ENCODE measurements around the gene DACH1. TPM values are rescaled to one million over a fixed set of nuclear protein-coding genes. Genes with fewer than 3 reads are reported as not detected.
A peak's percentile ranks its signal among the peaks of the same experiment; 100 is the strongest.

DACH1 gene
- total and polyA plus RNA-seq, 2 of the 8 experiments (the other 6 are each of a cell fraction or from before 2014, with no cell fraction given) = 0.12 to 0.67 TPM

GRCh38 chr13:71780546-71780945 lies 86.5 kb downstream of the DACH1 start:
- ChIA-PET CTCF (ENCODE audit: partially characterized antibody) (interaction anchor here (0.6 to 1.5 kb wide), 2 partner anchors 12 to 584 kb away, joined by 3 to 4 read pairs; no protein-coding TSS in a partner anchor), POLR2A (ENCODE audit: partially characterized antibody) (no interaction called here)
- Histone ChIP-seq H4K8ac (ENCODE audit: extremely low read depth, insufficient read depth, low read length) (no peak overlapping the region), H3K4me2 (ENCODE audit: insufficient read depth in 1 of 2, low read depth in 2 of 2, low read length in 2 of 2) (no peak overlapping the region), H3K9me3 (ENCODE audit: insufficient read depth in 2 of 2, low read depth in 1 of 2, low read length in 1 of 2) (no peaks in the 10 kb centered on the region), H3K4me3 (ENCODE audit: extremely low read depth in 1 of 4, insufficient read depth in 2 of 4, low read depth in 3 of 4, low read length in 4 of 4) (no peak overlapping the region), H3K27ac (ENCODE audit: low read depth, low read length) (no peak overlapping the region), H3K4me1 (replicated peaks in 1 of 4; ENCODE audit: control insufficient read depth in 3 of 4, insufficient read depth in 4 of 4, low read length in 3 of 4) (peaks cover 0 to 7% (median 0%) of the 10 kb centered on the region in 4 experiments; a peak in 1 of 7 replicates), H3K9ac (replicated peaks in 1 of 4; ENCODE audit: extremely low read depth in 1 of 4, low read depth in 3 of 4, low read length in 3 of 4) (no peak overlapping the region), H3K79me2 (ENCODE audit: control insufficient read depth in 1 of 2, insufficient read depth in 2 of 2, low read length in 2 of 2) (no peaks in the 10 kb centered on the region), H3K36me3 (ENCODE audit: control insufficient read depth in 2 of 4, insufficient read depth in 4 of 4, low read length in 3 of 4) (no peaks in the 10 kb centered on the region), H2BK120ac (replicated peaks; ENCODE audit: low read depth, low read length) (no peak overlapping the region), H3K18ac (ENCODE audit: extremely low read depth, low read length) (no peak overlapping the region), H3K23me2 (ENCODE audit: low read depth, low read length) (no peaks in the 10 kb centered on the region), H3K23ac (ENCODE audit: insufficient read length) (no peak overlapping the region), H3K56ac (replicated peaks; ENCODE audit: insufficient read length, low read depth, low read length) (no peak overlapping the region), H2AK5ac (ENCODE audit: low read depth, low read length) (no peak overlapping the region), H4K5ac (ENCODE audit: insufficient read length, low read depth, low read length) (no peak overlapping the region), H4K20me1 (replicated peaks in 1 of 2; ENCODE audit: control insufficient read depth in 1 of 2, insufficient read depth in 2 of 2, low read length in 2 of 2) (no peaks in the 10 kb centered on the region), H2BK5ac (ENCODE audit: low read depth, low read length) (no peak overlapping the region), H2BK12ac (ENCODE audit: low read depth, low read length) (0 out of 2 replicates have a peak overlapping the region, but pooled peaks have one; percentile 9), H3K14ac (ENCODE audit: insufficient read length) (no peak overlapping the region), H4K91ac (replicated peaks; ENCODE audit: insufficient read length, low read length) (no peak overlapping the region), H2BK20ac (ENCODE audit: low read length) (no peak overlapping the region), H2AFZ (ENCODE audit: low read length) (no peak overlapping the region), H3K4ac (replicated peaks; ENCODE audit: insufficient read length, low read depth, low read length) (no peak overlapping the region), H2BK15ac (ENCODE audit: low read length) (no peak overlapping the region), H3K79me1 (ENCODE audit: low read depth, low read length) (no peaks in the 10 kb centered on the region), H3K27me3 (replicated peaks in 1 of 4; ENCODE audit: control insufficient read depth in 3 of 4, extremely low read depth in 1 of 4, insufficient read depth in 3 of 4, low read length in 3 of 4) (no peaks in the 10 kb centered on the region)
- DNase-seq (ENCODE audit: low read depth in 1 of 2, low spot score in 2 of 2) (no peak), FAIRE-seq (no peak)
- 98% methylated on average over 5 of the region's 5 CpGs; no CpG with 5 or more reads in 1 of the 2 experiments for WGBS, 2 experiments (ENCODE audit: extremely low coverage in 1 of 2, insufficient coverage in 1 of 2, insufficient read length in 1 of 2, insufficient replicate concordance in 2 of 2, low coverage in 1 of 2, low lambda C conversion rate in 2 of 2, missing lambda C conversion rate in 1 of 2)
- no peak for TF ChIP-seq ATF2 (IDR thresholded peaks at IDR 0.05; ENCODE audit: low read length)
- TF ChIP-seq RBBP5 (IDR thresholded peaks at IDR 0.05; ENCODE audit: borderline replicate concordance, low read depth, low read length) = no peak
- no peak for TF ChIP-seq KDM5A (IDR thresholded peaks at IDR 0.05; ENCODE audit: low read length)
- TF ChIP-seq ASH2L (IDR thresholded peaks at IDR 0.05; ENCODE audit: low read length) = no peak
- no peak for TF ChIP-seq CBX5 (IDR thresholded peaks at IDR 0.05; ENCODE audit: low read depth, low read length)
- TF ChIP-seq CTCF (IDR thresholded peaks at IDR 0.05; ENCODE audit: control extremely low read depth in 1 of 3, insufficient read depth in 1 of 3, low read depth in 1 of 3, low read length in 3 of 3) = no peak
- no peak for TF ChIP-seq MAFK (IDR thresholded peaks at IDR 0.05; ENCODE audit: low read depth, low read length)
- no peak for TF ChIP-seq YY1 (IDR thresholded peaks at IDR 0.05; ENCODE audit: low read depth, low read length)
- no peak for TF ChIP-seq TAF1 (IDR thresholded peaks at IDR 0.05; ENCODE audit: low read depth, low read length)
- TF ChIP-seq SIRT6 (IDR thresholded peaks at IDR 0.05; ENCODE audit: low read length) = no peak
- no peak for TF ChIP-seq NRF1 (IDR thresholded peaks at IDR 0.05; ENCODE audit: low read depth, low read length)

Measured in H1 (cell line).